Stimulated activated CD4-positive, alpha-beta T cell treated with anti-CD3 and anti-CD28 coated beads, Interleukin-12 subunit alpha, Interleukin-12 subunit beta, amount 100 ng/mL, for 24 hours (primary cell): Measurements from ENCODE around the gene HYAL1.

Source experiments
- DNase-seq, 2 experiments: peaks; one replicate each; pipeline ENCODE4 v3.0.0-alpha.2; 2020; ENCODE audit warnings: low read depth in 2 of 2

The HYAL1 gene

DNA sequence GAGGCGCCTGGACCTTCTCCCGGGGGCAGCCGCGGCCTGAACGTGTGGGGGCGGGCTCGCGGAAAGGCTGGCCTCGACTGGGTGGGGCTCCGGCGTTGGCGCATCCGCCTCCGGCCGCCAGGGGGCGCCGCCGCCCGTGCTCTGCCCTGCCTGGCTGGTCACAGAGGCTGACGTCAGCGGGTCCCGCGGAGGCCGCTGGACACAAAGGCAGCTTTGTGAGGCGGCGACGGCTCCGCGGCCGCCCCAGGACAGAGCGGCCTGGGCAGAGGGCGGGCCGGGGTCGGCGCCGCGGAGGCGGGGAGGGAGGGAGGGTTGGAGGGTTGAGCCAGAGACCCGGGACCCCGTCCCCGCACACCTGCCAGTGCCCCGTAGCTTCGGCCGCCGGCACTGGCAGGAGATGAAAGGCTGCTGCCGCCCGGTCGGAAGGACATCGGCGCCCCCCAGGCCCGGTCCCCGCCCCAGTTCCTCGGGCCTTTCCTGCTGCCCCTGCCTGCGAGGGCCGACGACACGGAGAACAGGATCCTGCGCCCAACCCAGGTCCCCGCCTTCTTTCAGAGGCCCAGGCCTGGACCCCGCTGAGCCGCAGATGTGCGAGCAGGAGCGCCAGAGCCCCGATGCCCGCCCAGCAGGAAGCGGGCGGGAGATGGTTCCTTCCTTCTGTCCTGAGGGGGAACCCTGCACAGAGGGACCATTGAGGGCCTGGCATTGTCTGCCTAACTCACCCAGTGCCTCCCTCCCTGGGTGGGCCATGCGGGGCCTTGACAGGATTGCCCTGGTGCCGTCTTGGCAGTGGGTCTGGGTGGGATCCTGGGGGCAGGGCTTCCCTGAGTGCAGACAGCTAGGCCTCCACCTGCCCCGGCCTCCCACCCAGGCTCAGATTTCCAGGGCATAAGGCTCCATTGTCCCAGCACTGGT is 43.1 kb downstream of the HYAL1 start:
- DNase-seq: peak; percentile 70 to 79

GRCh38 chr3:50259432-50260026 is 43.8 kb downstream of the HYAL1 start:
- no peak for DNase-seq

GRCh38 chr3:50258979-50259378 is 44.4 kb downstream of the HYAL1 start:
- DNase-seq: no peak

- no peak for DNase-seq
Measured at GRCh38 chr3:50258029-50258680, 45.2 kb downstream of the HYAL1 start.

GRCh38 chr3:50256978-50257890 is 46.1 kb downstream of the HYAL1 start:
- DNase-seq: no peak

DNA sequence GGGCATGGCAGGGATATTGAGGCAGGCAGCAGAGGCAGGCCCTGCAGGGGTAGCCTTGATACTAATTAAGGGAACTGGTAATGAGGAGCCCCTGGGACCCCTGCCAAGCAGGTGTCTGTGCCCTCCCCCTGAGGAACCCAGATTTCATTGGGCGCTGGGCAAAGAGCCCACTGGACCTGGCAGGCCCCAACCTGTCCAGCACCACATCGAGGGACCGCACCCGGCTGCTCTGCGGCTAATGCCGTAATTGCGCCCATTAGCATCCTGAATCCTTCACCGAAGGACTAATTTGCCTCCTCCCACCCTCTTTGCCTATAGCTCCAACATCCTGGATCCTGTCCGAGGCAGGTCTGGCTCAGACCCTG is 48.1 kb downstream of the HYAL1 start:
- no peak for DNase-seq

DNA sequence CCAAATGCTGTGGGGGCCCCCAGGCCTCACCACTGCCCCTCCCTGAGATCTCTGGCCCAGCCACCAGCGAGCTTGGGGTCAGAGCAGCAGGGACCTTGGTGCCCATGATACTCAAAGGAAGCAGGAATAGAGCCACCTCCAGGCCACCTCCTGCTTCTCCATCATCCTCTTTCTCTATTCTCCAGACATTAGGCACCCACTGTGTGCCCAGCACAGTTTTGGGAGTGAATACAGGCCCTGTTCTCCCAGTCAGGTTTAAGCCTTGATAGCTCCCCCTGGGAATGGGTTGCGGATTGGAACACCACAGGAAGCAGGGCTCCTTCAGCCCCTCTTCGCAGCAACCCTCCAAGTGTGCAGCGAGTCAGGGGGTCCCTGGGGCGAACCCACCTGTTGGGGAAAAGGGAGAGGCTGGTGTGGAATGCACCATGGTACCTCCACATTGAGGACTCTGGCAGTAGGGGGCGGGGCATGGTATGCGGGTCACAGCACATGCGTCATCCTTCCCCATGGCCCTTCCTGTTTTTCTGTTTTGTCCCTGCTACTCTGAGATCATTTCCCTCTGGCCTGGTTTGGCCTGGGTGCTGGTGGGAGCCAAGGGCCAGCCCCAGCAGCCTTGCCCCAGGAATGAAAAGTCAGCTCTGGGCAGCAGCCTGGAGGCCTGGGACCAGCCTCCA is 48.7 kb downstream of the HYAL1 start:
- no peak for DNase-seq

- no peak for DNase-seq
Measured at GRCh38 chr3:50251220-50251619, 52.2 kb downstream of the HYAL1 start.

- no peak for DNase-seq
Measured at GRCh38 chr3:50250514-50250913, 52.9 kb downstream of the HYAL1 start.
